H9 (cell line): ENCODE results near the gene ARID1B. TPM values are rescaled to one million over a fixed set of nuclear protein-coding genes. Genes with fewer than 3 reads are reported as not detected.

Experiments used
- DNase-seq: peaks from one replicate; pipeline ENCODE4 v3.0.0-alpha.2; 2017
- H2AFZ ChIP-seq: one replicate; pipeline ENCODE4 v1.6.1; 2013; ENCODE audit warnings: mild to moderate bottlenecking, low read length, control low read depth, moderate library complexity
- H2AK5ac ChIP-seq: 2 replicates; pipeline ENCODE4 v1.6.1; 2013; ENCODE audit warnings: low read length, control low read depth, mixed read lengths; ENCODE audit not compliant: insufficient read length
- H2BK120ac ChIP-seq: one replicate; pipeline ENCODE4 v1.6.1; 2013; ENCODE audit warnings: low read depth, mild to moderate bottlenecking, low read length, control low read depth, inconsistent platforms; ENCODE audit not compliant: poor library complexity, severe bottlenecking
- H2BK12ac ChIP-seq: 2 replicates; pipeline ENCODE4 v1.6.1; 2013; ENCODE audit warnings: low read length, control low read depth, mixed read lengths, low read depth; ENCODE audit not compliant: insufficient read length
- H2BK15ac ChIP-seq: 2 replicates; pipeline ENCODE4 v1.6.1; 2013; ENCODE audit warnings: low read depth, low read length, control low read depth
- H2BK20ac ChIP-seq: one replicate; pipeline ENCODE4 v1.6.1; 2013; ENCODE audit warnings: low read depth, mild to moderate bottlenecking, low read length, control low read depth, inconsistent platforms; ENCODE audit not compliant: poor library complexity, severe bottlenecking
- H2BK5ac ChIP-seq: 2 replicates; pipeline ENCODE4 v1.6.1; 2013; ENCODE audit warnings: low read length, control low read depth, mixed read lengths; ENCODE audit not compliant: insufficient read length
- H3K14ac ChIP-seq: 2 replicates; pipeline ENCODE4 v1.6.1; 2013; ENCODE audit warnings: low read length, control low read depth; ENCODE audit not compliant: insufficient read depth
- H3K18ac ChIP-seq: 2 replicates; pipeline ENCODE4 v1.6.1; 2013; ENCODE audit warnings: low read depth, mild to moderate bottlenecking, mixed read lengths, low read length, control low read depth; ENCODE audit not compliant: insufficient read length
- H3K23ac ChIP-seq: 2 replicates; pipeline ENCODE4 v1.6.1; 2013; ENCODE audit warnings: low read length, control low read depth, mixed read lengths, low read depth; ENCODE audit not compliant: insufficient read length
- H3K23me2 ChIP-seq: 2 replicates; pipeline ENCODE4 v1.6.1; 2013; ENCODE audit warnings: low read depth, mild to moderate bottlenecking, mixed read lengths, low read length, control low read depth; ENCODE audit not compliant: insufficient read length, poor library complexity, severe bottlenecking
- H3K27ac ChIP-seq: 2 replicates; pipeline ENCODE4 v1.5.1; 2013; ENCODE audit warnings: low read length, control low read depth, mixed read lengths, low read depth; ENCODE audit not compliant: insufficient read length
- H3K27me3 ChIP-seq: 2 replicates; pipeline ENCODE4 v1.6.1; 2013; ENCODE audit warnings: low read length, control low read depth, inconsistent platforms; ENCODE audit not compliant: insufficient read depth
- H3K4ac ChIP-seq: 2 replicates; pipeline ENCODE4 v1.6.1; 2013; ENCODE audit warnings: low read depth, mild to moderate bottlenecking, control low read depth, inconsistent platforms, low read length, moderate library complexity
- H3K4me1 ChIP-seq: 2 replicates; pipeline ENCODE4 v1.6.1; 2013; ENCODE audit warnings: low read length, control low read depth, inconsistent platforms; ENCODE audit not compliant: insufficient read depth
- H3K4me2 ChIP-seq: 2 replicates; pipeline ENCODE4 v1.6.1; 2013; ENCODE audit warnings: low read length, control low read depth, mixed read lengths; ENCODE audit not compliant: insufficient read length, insufficient read depth
- H3K56ac ChIP-seq: 2 replicates; pipeline ENCODE4 v1.6.1; 2013; ENCODE audit warnings: low read depth, mild to moderate bottlenecking, mixed read lengths, low read length, control low read depth; ENCODE audit not compliant: insufficient read length
- H3K79me1 ChIP-seq: 2 replicates; pipeline ENCODE4 v1.6.1; 2013; ENCODE audit warnings: low read depth, mild to moderate bottlenecking, moderate library complexity, low read length, control low read depth, inconsistent platforms; ENCODE audit not compliant: insufficient read depth, poor library complexity, severe bottlenecking
- H3K79me2 ChIP-seq: 2 replicates; pipeline ENCODE4 v1.6.1; 2013; ENCODE audit warnings: low read length, control low read depth, inconsistent platforms; ENCODE audit not compliant: insufficient read depth
- H3K9ac ChIP-seq: 2 replicates; pipeline ENCODE4 v1.6.1; 2013; ENCODE audit warnings: low read length, control low read depth, mixed read lengths; ENCODE audit not compliant: insufficient read length; ENCODE audit errors: extremely low read depth
- H3K9me3 ChIP-seq: one replicate; pipeline ENCODE4 v1.6.1; 2013; ENCODE audit warnings: low read depth, low read length, inconsistent platforms; ENCODE audit not compliant: control insufficient read depth
- H3T11ph ChIP-seq: one replicate; pipeline ENCODE4 v1.6.1; 2013; ENCODE audit warnings: mild to moderate bottlenecking, low read length, control low read depth, inconsistent platforms
- H4K20me1 ChIP-seq: one replicate; pipeline ENCODE4 v1.6.1; 2013; ENCODE audit not compliant: control insufficient read depth, insufficient read length, insufficient read depth
- H4K5ac ChIP-seq: 2 replicates; pipeline ENCODE4 v1.6.1; 2013; ENCODE audit warnings: low read depth, mild to moderate bottlenecking, mixed read lengths, low read length, control low read depth; ENCODE audit not compliant: insufficient read length
- H4K8ac ChIP-seq: replicated peaks from 2 replicates; pipeline ENCODE4 v1.6.1; 2013; ENCODE audit warnings: low read length, control low read depth, mixed read lengths, low read depth; ENCODE audit not compliant: insufficient read length
- H4K91ac ChIP-seq: 2 replicates; pipeline ENCODE4 v1.6.1; 2013; ENCODE audit warnings: low read depth, mild to moderate bottlenecking, moderate library complexity, mixed read lengths, low read length, control low read depth; ENCODE audit not compliant: insufficient read length
- H3K27ac Mint-ChIP-seq, 3 experiments: 2 replicates in 2 of 3; 3 replicates in 1 of 3; pipeline ENCODE4 v1.8.0; 2020 to 2021; ENCODE audit warnings: mixed read lengths in 3 of 3, mild to moderate bottlenecking in 1 of 3, moderate library complexity in 1 of 3
- H3K27me3 Mint-ChIP-seq: 2 replicates; pipeline ENCODE4 v1.8.0; 2021; ENCODE audit warnings: low read depth, mild to moderate bottlenecking, moderate library complexity, mixed read lengths
- H3K36me3 Mint-ChIP-seq, 3 experiments: 2 replicates in 2 of 3; 3 replicates in 1 of 3; pipeline ENCODE4 v1.8.0; 2020 to 2021; ENCODE audit warnings: low read depth in 3 of 3, mixed read lengths in 3 of 3; ENCODE audit not compliant: insufficient read depth in 1 of 3
- H3K4me1 Mint-ChIP-seq, 2 experiments: 2 replicates each; pipeline ENCODE4 v1.8.0; 2020; ENCODE audit warnings: mixed read lengths in 2 of 2
- H3K4me3 Mint-ChIP-seq, 2 experiments: 2 replicates in 1 of 2; 3 replicates in 1 of 2; pipeline ENCODE4 v1.8.0; 2020 to 2021; ENCODE audit warnings: mild to moderate bottlenecking in 2 of 2, mixed read lengths in 2 of 2, moderate library complexity in 1 of 2
- H3K9me3 Mint-ChIP-seq, 2 experiments: 2 replicates in 1 of 2; 3 replicates in 1 of 2; pipeline ENCODE4 v1.8.0; 2020; ENCODE audit warnings: mild to moderate bottlenecking in 2 of 2, mixed read lengths in 2 of 2, moderate library complexity in 1 of 2
- WGBS: extraction: QIAGEN DNeasy Blood & Tissue Kit; methylation state at CpG from one replicate; pipeline ENCODE4 v1.1.7; 2013; ENCODE audit warnings: missing lambda C conversion rate, low lambda C conversion rate, mixed read lengths; ENCODE audit not compliant: insufficient read length; ENCODE audit errors: extremely low coverage; 5-methylcytosine and 5-hydroxymethylcytosine counted together
- total RNA-seq: library from RNA; stranded (reverse); gene quantifications from 2 replicates; pipeline ENCODE4 v1.2.1, GENCODE V29; 2021
- TF ChIP-seq, protein P1 (sequence below): fragments of 200-600 bp; sonication (generic); conservative IDR thresholded peaks from 3 replicates; pipeline ENCODE4 v1.8.0; 2021; ENCODE audit warnings: antibody characterized with exemption, mild to moderate bottlenecking

Gene ARID1B
- total RNA-seq, 1 experiment from 2014 or later, result 88.2 TPM

DNA sequence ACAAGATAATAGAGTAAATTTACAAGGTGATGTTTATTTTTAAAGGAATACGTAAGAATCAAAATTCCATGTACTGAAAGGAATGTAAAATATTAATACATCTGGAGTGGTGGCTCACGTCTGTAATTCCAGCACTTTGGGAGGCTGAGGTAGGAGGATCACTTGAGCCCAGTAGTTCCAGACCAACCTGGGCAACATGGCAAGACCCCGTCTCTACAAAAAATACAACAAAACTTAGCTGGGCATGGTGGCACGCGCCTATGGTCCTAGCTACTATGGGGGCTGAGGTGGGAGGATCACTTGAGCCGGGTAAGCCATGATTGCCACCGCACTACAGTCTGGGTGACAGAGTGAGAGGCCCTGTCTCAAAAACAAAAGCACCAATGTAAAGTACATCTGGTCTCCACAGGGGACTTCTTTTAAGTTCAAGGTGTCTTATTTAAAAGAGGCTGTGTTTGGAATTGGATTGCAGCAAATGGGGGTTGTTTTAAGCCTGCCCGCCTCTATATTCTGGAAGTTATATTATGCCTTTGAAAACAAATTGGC lies 36.9 kb downstream of the ARID1B start:
- Histone ChIP-seq H2AK5ac (no peak overlapping the region), H3K23me2 (no peaks in the 10 kb centered on the region), H3K27me3 (no peaks in the 10 kb centered on the region), H4K5ac (no peak overlapping the region), H3K4me1 (no peaks in the 10 kb centered on the region; the same call in 1 of the 2 replicates), H2BK120ac (no peak overlapping the region), H3K9ac (no peak overlapping the region), H4K91ac (no peak overlapping the region), H4K20me1 (no peaks in the 10 kb centered on the region), H4K8ac (no peak overlapping the region), H2BK20ac (no peak overlapping the region), H2BK5ac (no peak overlapping the region), H3K27ac (no peak overlapping the region), H3T11ph (no peak overlapping the region), H2AFZ (no peak overlapping the region), H3K23ac (no peak overlapping the region), H3K79me1 (peaks cover 13% of the 10 kb centered on the region), H2BK15ac (no peak overlapping the region), H3K14ac (no peak overlapping the region), H3K4ac (no peak overlapping the region), H3K56ac (no peak overlapping the region), H2BK12ac (no peak overlapping the region), H3K79me2 (peaks cover 43% of the 10 kb centered on the region), H3K18ac (no peak overlapping the region), H3K9me3 (no peaks in the 10 kb centered on the region), H3K4me2 (no peak overlapping the region)
- no peak for DNase-seq
- H3K4me3 Mint-ChIP-seq, result no peak overlapping the region; a peak in 1 of 5 replicates
- H3K36me3 Mint-ChIP-seq, result peaks cover 0 to 5% (median 3%) of the 10 kb centered on the region in 3 experiments; a peak in 5 of 7 replicates
- H3K27ac Mint-ChIP-seq, result peak overlapping the region in 1 of 3 experiments; percentile 12; a peak in 2 of 7 replicates
- no CpG with 5 or more reads among the region's 8 CpGs for WGBS
- H3K9me3 Mint-ChIP-seq, result peaks cover 0 to 1% of the 10 kb centered on the region in 2 experiments; a peak in 3 of 5 replicates
- H3K27me3 Mint-ChIP-seq, result no peaks in the 10 kb centered on the region; the same call in 1 of the 2 replicates
- TF ChIP-seq, protein P1, sequence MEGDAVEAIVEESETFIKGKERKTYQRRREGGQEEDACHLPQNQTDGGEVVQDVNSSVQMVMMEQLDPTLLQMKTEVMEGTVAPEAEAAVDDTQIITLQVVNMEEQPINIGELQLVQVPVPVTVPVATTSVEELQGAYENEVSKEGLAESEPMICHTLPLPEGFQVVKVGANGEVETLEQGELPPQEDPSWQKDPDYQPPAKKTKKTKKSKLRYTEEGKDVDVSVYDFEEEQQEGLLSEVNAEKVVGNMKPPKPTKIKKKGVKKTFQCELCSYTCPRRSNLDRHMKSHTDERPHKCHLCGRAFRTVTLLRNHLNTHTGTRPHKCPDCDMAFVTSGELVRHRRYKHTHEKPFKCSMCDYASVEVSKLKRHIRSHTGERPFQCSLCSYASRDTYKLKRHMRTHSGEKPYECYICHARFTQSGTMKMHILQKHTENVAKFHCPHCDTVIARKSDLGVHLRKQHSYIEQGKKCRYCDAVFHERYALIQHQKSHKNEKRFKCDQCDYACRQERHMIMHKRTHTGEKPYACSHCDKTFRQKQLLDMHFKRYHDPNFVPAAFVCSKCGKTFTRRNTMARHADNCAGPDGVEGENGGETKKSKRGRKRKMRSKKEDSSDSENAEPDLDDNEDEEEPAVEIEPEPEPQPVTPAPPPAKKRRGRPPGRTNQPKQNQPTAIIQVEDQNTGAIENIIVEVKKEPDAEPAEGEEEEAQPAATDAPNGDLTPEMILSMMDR, result no peak
- H3K4me1 Mint-ChIP-seq, result peaks cover 35 to 51% of the 10 kb centered on the region in 2 experiments
